Left hindlimb (tissue), 1 donor: ENCODE results near the gene LOX.

ENCODE experiments used
- DNase-seq: peaks from one replicate; pipeline ENCODE4 v3.0.0-alpha.2; 2018

The LOX gene

DNA sequence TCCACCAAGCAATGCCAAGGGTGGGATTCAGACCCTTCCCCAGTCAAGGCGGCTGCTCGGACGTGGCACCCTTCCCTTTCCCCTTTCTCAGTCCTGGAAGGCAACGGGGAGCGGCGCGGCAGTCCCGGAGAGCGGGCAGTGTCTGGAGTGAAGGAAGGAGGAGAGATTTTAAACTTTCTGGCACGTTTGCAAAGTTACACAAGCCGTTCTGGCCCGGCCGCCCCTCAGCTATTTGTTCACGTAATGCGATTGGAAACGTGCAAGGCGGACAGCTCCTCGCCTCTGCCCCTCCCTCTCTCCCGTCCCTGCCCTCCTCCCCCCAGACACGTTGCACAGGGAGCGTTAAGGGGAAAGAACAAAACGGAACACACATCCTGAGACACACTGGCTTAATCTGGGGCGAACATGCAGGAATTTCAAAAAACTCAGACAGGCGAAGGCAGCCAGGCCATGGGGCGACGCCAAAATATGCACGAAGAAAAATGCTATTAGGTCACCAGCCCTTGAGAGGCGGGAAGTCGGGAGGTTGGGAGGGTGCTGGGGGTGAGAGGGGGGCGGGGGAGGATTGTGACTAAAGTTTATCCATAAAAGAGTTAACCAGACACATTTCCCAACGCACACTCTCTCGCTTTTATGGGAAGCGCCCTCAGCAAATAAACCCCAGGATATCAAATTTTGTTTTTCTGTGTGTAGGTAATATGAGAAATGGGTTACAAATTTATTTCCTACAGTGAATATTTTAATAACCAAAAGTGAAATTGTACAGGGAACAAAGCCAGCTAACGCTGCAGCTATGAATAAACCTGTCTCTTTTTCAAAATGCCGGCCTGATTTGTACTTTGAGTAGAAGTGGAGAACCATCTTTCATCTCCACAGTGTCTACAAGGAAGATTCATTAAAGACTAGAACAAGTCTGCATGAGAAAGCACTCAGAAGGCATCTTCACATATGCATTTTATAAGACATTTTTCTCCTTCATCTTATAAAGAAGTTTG lies at the start of gene LOX:
Gene LOX, minus strand, starts transcription at position 144 of the 995 bp plus-strand sequence. CDS start 274 bp downstream, outside the sequence.
- peak; percentile 95 for DNase-seq

DNA sequence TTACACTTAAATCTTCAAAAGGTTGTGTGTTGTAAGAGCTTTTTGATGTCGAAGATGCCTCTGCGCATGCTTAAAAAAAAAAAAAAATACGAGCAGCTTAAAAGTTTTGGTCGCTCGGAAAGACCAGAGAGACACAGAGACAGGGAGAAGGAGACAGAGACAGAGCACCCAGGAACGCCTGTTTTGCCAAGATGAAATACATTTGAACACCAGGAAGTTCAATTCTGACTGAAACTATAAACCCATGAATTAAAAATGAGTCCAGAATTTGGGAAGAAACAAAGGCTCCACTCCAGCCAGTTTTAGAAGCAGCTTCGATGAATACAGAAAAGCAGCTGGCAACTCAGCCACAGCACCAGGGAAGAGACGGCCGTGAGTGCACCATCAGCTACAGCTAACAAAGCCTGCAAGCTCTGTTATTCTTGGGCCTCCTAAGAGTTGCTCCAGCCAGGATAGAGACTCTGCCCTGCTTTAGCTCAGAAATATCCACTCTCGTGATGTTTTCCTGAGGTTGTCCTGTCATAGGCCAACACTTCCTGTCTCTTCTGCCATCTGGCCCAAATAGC lies 48.8 kb upstream of the LOX start:
- no peak for DNase-seq

- DNase-seq, result no peak
These were observed 48.2 kb upstream of the LOX start for GRCh38 chr5:122126177-122126755.

DNA sequence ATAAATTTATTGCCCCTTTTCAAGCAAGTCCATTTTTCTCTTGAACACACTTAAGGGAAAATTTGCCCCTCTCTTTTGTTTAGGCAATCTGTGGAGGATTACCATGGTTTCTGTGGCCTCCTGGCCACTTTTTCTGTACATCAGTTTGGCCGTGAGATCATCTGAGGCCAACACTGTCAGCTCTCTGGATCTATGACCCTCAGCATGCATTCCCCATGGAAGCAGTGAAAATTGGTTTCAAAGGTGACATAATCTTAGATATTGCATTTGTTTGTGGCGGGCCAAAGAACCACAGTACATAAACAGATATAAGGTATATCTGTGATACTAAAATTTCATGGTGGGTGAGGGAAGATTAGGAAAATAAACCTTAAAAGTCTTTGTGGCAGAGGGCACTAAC lies 46.7 kb upstream of the LOX start:
- no peak for DNase-seq

DNA sequence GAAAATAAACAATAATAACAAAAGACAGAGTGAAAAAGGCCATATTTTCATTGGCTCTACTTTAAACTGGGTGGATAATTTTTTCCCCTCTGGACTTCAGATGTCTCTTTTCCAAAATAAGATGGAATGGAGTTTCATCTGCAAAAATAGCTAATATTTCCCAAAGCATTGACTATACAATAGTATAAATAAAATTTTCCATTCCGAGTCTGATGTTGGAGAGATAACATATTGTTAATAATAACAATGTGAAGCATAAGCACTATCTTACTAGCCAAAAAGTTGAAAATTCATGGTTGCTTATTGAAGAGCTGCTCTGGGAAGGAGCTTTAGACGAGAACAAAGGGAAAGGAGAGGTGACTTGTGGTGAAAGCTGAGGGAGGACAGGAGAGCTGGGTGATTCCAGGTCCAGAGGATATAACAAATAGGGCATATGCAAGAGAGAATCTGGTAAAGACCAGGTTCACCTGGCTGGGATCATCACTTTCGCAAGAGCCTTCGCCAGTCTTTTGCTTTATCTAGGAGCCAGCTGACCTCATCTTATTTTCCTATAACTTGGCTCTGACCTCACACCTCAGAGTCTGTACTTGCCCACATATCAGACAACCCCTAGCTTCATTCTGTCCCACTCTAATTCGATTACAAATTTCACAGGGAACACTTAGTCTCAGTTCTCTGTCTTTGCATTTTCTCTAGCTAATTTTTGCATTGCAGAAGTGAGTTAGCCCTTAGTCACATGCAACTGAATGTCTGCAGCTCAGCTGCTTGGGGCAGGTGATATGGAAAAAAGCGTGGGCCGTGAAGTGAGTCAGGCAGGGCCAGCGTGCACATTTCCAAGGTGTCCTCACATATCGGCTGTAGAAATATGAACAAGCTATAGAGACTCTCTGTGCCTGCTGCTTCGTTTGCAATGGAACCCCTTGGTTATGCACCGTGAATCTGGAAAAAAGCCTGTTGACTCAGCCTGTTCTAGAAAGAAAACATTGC lies 43.7 kb upstream of the LOX start:
- DNase-seq, result no peak

- DNase-seq, result no peak
These were observed 42.9 kb upstream of the LOX start for GRCh38 chr5:122120957-122121356.

DNA sequence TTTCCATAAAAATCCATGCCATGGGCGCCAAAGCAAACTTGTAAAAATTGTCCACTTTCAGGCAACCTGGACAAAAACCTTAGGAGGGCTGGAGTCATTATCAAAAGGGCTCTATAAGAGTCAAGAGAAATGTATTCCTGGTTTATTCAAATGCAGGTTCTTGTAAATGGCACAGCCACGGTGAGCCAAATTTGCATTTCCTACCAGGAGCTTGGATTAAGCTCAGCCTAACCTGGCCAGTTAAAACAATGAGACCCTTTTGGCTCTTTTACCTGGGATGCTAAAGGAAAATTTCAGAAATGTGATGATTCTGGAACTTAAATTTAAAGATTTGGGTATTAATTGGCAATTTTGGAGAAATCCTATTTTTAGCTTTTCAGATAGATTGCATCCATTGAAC lies 42.4 kb upstream of the LOX start:
- DNase-seq, result no peak

DNA sequence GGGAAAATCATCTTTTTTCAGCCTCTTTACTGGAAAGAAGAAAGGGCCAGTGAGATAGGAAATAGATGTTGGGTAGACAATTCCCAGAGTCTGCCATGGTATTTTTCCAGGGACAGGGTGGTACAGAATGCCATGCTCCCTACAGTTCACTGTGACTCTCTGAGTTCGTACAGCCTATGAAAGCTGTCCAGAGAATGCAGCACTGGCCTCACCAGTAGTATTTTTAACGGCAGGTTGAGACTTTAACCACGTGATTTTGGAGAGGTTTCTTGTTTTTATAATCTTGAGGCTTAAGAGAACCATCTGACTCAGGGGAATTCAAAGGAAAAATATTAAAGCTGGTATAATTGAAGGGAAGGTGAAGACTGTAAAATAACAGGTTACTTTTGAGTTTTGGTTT lies 41.1 kb upstream of the LOX start:
- no peak for DNase-seq

DNA sequence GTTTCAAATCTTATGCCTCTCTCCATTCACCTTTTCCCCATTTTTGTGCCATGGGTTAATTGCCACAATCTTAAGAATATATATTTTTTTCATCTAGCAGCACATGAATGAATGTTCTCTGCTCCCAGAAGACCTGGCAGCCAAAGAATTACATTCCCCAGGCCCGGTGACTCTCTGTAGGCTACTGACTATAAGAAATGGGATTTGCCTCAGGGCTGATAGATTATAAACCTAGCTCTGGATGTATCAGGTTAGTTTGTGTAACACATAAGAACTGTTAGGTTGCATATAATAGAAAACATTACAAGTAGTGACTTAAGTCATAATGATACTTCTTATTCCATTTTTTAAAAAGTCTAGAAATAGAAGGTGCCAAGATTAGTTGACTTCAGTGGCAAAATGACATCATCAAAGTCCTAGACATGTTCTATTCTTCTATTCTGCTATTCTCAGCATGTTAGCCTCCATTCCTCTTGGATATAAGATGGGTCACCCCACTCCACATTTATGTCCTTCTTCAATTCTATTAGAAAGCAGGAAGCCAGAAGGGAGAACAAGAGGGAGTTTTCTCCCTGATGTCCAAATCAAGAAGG lies 40.4 kb upstream of the LOX start:
- DNase-seq, result no peak

- no peak for DNase-seq
These were observed 36.4 kb upstream of the LOX start for GRCh38 chr5:122114501-122114900.

GRCh38 chr5:122112733-122113558 lies 34.9 kb upstream of the LOX start:
- no peak for DNase-seq

DNA sequence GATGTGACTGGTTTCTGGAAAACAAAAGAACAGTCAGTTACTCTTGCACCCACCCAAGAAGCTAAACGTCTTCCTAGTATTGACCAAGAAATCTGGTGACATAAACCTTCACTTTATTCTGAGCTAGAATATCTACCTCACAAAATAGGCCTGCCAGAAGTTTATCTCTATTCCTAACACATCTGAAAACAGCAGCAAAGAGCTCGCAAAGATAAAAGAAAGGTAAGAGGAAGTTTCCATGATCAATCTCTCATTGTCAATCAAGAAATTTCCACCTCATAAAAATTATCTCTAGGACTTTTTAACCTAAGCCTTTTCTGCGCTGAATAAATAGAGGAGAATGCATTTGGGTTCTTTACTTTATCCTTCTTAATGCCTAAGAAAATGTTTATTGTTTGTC lies 34.0 kb upstream of the LOX start:
- DNase-seq, result no peak

DNA sequence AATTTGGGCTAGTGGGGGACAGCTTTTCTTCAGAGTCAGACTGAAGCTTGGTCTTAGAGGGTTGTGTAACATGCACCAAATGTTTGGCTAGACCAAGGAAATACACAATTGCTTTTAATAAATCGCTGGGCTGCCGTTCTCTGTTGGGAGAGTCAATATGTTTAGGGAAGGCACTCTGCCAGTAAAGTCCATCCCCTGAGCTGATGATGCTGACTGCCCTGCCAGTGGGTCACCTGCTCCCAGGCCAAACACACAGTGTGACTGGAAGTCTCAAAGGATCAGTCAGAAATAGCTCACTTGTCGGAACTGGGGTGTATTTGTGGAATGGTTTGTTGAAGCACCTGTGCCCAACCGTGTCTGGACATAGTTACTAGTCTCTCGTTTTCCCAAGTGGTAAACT lies 33.4 kb upstream of the LOX start:
- DNase-seq, result peak; percentile 49

DNA sequence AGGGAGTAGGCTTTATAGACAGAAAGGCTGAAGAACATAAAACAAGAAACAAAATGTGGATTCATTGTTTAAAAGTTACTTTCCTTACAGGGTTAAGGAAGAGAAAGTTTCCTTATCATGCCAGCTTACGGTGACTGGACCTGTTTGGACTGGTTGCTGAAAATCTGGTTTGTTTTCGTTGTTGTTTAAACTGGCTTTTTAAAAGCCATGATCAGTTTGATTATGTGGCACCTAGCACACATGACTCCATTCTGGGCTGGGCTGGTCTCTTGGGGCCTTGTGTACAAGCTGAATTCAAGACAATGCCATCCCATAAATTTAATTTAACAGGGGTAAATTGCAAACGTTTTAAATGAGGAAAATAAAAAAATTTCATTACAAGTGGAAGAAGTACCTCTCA lies 32.9 kb upstream of the LOX start:
- DNase-seq, result no peak

DNA sequence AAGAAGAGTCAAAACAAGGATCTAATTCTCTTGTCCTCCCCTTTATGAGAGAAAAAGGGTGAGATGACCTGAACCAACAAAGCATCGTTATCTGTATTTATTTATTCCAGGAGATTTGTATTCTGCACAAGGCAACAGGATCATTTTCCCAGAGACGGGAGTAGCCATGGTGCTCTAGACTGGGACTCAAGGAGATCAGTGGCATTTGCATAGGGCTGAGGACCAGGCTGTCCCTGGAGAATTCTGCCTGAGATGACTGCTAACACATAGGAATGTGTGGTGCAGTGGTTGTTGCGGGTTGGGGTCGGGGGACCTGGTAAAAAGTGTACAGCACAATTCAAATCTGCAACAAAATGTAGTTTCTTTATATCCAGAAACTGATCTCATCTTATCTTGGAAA lies 29.0 kb upstream of the LOX start:
- no peak for DNase-seq

DNA sequence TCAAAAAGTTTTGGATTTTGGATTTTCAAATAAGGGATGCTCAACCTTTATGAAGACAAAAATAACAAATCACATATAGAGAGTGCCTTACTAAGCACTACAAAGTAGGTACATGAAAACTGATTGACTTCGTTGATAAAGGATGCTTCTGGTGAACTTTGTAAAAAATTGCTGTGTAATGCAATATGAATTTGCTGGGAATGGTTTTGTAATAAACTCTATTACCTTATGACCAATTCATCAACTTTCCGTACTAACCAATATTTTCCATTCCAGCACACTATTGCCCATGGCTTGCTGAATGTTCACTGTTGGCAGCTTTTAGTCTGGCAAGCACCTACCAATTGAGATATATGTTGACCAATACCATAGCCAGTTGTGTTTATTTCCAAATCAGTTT lies 27.9 kb upstream of the LOX start:
- DNase-seq, result no peak

DNA sequence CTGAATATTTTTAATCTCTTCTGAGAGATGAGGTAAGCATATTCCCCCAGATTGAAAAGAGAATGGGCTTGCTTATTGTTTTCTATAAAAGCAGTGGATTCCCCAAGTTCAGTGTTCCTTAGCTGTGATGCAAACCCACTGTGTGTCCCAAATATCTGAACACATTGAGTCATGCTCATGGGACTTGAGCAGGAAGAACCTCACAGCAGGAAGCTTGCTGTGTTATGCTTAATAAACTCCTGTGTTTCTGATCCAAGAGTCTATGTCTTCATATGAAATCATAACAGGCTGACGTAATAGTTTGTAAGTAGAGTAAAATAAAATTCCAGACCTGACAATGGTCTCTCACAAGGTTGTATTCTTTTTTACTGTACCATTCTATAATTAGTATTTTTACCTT lies 24.8 kb upstream of the LOX start:
- DNase-seq, result no peak

DNA sequence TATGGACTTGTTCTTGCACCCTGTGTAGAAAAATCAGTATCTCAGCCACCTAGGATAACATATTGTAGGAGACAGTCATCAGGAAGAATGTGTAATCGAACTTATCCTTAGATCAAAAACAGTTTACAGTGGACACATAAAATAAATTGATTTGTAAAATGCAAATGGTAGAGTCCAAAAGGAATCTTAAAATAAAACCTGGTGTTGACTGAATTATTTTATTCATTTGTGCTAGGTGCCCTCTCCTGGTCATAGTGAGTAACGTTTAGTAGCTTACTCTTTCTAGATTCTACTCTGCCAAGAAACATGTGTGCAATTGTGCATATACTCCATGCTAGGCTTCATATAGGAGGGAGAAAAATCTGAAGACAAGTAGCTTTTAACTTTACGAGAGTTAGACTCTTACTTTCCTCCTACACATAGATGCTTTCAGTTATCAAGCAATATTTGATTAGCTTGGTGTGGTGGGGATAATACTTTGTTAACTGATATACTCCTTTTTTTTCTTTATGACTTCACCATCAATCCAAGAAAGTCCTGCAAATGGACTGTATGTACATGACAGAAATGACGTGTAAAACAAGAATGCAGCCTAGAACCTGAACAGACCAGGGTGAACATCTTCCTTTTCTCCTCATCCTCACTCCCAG lies 23.7 kb upstream of the LOX start:
- no peak for DNase-seq

DNA sequence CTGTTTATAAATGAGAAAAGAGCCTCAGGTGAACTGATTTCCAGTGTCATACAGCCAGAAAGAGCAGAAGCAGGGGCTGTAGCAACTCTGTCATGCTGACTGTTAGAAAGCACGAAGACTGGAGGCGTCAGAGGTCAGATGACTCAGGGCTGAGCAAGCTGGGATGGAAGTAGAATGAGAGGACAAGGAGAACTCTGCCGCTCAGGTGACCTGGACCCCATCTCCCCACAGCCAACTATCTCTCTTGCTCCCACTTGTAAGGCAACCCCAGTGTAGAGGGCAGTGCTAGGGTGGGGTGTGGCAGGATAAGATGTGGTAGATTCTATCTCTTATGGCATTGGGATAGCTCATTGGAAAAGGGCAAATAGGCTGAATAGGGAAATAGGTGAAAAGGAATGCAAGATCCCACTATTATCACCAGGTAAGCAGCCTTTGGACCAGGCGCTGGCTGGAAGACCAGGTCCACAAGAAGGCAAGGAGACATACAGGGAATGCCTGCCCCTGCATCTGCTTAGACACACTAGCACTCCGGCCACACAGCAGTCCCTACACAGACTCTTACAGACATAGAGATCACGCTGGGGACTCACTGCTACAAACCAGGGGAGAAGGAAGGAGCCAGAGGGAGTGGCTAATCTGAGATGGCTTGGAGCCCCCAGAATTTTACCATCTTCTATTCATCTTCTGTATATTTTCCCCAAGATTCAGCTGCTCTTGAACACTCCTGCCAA lies 21.2 kb upstream of the LOX start:
- no peak for DNase-seq

- DNase-seq, result no peak
These were observed 19.3 kb upstream of the LOX start for GRCh38 chr5:122097391-122097790.
